ENCODE results near the gene TIMM22.

DNA sequence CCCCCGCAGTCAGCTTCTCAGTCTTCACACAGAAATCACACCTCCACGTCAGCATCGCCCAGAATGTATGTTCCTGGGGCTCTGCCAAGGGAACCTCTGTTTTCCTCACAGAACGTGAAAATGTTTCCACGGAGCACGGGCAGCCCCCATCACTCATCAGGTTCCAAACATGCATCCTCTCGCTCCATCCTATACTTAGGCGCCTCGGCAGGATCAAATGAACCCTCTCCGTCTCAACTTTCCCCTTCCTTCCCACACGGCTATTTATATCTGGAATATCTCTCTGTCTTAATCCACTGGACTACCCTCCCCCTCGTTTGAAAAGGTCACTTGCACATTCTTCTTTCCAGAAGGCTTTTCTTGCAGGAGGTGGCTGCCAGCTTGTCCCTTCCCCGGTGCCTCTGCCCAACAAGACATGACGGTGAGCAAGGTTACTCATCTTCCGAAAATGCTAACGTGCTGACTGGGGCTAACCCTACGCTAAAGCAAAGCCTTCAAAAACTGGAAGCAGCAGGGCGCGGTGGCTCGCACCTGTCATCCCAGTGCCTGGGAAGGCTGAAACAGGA is 39.0 kb upstream of the TIMM22 start:
- TF ChIP-seq ZNF266 (tag by site-specific recombination; IDR thresholded peaks at IDR 0.05; ENCODE audit: low read depth) (no peak), ZNF48 (tag by site-specific recombination; IDR thresholded peaks at IDR 0.05) (no peak), ZEB2 (tag by site-specific recombination; IDR thresholded peaks at IDR 0.05) (no peak), ZBTB1 (tag by site-specific recombination; IDR thresholded peaks at IDR 0.05) (no peak), BCL11B (tag by site-specific recombination; IDR thresholded peaks at IDR 0.05; ENCODE audit: low read depth) (no peak), ZNF140 (tag by site-specific recombination; IDR thresholded peaks at IDR 0.05) (no peak), ZNF24 (tag by site-specific recombination; IDR thresholded peaks at IDR 0.05) (no peak), GLIS2 (tag by site-specific recombination; IDR thresholded peaks at IDR 0.05) (no peak), ZNF561 (tag by site-specific recombination; IDR thresholded peaks at IDR 0.05; ENCODE audit: borderline replicate concordance) (no peak)
- TF ChIP-seq, protein P1, sequence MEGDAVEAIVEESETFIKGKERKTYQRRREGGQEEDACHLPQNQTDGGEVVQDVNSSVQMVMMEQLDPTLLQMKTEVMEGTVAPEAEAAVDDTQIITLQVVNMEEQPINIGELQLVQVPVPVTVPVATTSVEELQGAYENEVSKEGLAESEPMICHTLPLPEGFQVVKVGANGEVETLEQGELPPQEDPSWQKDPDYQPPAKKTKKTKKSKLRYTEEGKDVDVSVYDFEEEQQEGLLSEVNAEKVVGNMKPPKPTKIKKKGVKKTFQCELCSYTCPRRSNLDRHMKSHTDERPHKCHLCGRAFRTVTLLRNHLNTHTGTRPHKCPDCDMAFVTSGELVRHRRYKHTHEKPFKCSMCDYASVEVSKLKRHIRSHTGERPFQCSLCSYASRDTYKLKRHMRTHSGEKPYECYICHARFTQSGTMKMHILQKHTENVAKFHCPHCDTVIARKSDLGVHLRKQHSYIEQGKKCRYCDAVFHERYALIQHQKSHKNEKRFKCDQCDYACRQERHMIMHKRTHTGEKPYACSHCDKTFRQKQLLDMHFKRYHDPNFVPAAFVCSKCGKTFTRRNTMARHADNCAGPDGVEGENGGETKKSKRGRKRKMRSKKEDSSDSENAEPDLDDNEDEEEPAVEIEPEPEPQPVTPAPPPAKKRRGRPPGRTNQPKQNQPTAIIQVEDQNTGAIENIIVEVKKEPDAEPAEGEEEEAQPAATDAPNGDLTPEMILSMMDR (tag by site-specific recombination; IDR thresholded peaks at IDR 0.05): no peak
- TF ChIP-seq, protein P2, sequence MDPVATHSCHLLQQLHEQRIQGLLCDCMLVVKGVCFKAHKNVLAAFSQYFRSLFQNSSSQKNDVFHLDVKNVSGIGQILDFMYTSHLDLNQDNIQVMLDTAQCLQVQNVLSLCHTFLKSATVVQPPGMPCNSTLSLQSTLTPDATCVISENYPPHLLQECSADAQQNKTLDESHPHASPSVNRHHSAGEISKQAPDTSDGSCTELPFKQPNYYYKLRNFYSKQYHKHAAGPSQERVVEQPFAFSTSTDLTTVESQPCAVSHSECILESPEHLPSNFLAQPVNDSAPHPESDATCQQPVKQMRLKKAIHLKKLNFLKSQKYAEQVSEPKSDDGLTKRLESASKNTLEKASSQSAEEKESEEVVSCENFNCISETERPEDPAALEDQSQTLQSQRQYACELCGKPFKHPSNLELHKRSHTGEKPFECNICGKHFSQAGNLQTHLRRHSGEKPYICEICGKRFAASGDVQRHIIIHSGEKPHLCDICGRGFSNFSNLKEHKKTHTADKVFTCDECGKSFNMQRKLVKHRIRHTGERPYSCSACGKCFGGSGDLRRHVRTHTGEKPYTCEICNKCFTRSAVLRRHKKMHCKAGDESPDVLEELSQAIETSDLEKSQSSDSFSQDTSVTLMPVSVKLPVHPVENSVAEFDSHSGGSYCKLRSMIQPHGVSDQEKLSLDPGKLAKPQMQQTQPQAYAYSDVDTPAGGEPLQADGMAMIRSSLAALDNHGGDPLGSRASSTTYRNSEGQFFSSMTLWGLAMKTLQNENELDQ (tag by site-specific recombination; IDR thresholded peaks at IDR 0.05; ENCODE audit: low read depth): no peak

Data from HEK293 (cell line).